COLO829 (cell line): ENCODE measurements around the gene ZNF428.

Experiments used
- DNase-seq: peaks from one replicate; pipeline ENCODE4 v3.0.0; 2012; ENCODE audit warnings: low spot score

Gene ZNF428

GRCh38 chr19:43562226-43562697 lies 57.2 kb downstream of the ZNF428 start:
- no peak for DNase-seq

- no peak for DNase-seq
Measured at GRCh38 chr19:43561139-43561970, 58.1 kb downstream of the ZNF428 start.

DNA sequence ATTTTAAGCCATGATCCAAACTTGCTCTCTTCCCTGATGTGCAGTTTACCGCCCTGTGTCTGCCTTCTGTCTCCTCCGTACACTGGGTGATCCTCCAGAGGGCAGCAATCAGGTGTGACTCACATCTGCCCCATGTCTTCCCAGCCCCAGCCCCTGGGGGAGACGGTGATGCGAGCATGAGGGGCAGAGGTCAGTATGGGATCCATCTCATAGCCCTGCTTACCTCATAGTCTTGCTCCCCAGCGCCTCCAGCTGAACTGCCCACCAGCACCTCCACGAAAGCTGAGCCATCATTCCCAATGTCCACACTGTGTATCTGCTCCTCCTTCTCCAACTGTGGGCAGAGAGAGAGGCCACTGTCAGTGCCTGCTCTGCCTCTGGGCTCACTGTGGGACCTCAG lies 58.7 kb downstream of the ZNF428 start:
- no peak for DNase-seq
